Measurements from ENCODE around the gene MAG.

GRCh38 chr19:35349614-35350521 is 57.9 kb downstream of the MAG start:
- TF ChIP-seq, protein P1, sequence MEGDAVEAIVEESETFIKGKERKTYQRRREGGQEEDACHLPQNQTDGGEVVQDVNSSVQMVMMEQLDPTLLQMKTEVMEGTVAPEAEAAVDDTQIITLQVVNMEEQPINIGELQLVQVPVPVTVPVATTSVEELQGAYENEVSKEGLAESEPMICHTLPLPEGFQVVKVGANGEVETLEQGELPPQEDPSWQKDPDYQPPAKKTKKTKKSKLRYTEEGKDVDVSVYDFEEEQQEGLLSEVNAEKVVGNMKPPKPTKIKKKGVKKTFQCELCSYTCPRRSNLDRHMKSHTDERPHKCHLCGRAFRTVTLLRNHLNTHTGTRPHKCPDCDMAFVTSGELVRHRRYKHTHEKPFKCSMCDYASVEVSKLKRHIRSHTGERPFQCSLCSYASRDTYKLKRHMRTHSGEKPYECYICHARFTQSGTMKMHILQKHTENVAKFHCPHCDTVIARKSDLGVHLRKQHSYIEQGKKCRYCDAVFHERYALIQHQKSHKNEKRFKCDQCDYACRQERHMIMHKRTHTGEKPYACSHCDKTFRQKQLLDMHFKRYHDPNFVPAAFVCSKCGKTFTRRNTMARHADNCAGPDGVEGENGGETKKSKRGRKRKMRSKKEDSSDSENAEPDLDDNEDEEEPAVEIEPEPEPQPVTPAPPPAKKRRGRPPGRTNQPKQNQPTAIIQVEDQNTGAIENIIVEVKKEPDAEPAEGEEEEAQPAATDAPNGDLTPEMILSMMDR (conservative IDR thresholded peaks at IDR 0.05 in 1 of 2, IDR thresholded peaks at IDR 0.05 in 1 of 2; ENCODE audit: low read depth in 1 of 2, low read length in 2 of 2): no peak
- TF ChIP-seq EZH2 (IDR thresholded peaks at IDR 0.05; ENCODE audit: low read length, missing control alignments): no peak

Data from fibroblast of lung (primary cell).